Left lung (tissue), 10 donors: ENCODE measurements around the gene RPL19. TPM values are rescaled to one million over a fixed set of nuclear protein-coding genes. Genes with fewer than 3 reads are reported as not detected.

ENCODE experiments used
- ATAC-seq: fragments of 200-7000 bp; cut with Tn5 transposase; one replicate; pipeline ENCODE4 v1.9.1; 2020; ENCODE audit warnings: moderate library complexity
- DNase-seq, 4 donors: peaks; one replicate each; pipeline ENCODE4 v3.0.0-alpha.2; 2013 to 2020
- H3K27ac ChIP-seq, 2 donors: fragments of 200-600 bp; sonication (generic) in 1 of 2; one replicate each; pipeline versions ENCODE4 v1.5.0 to v1.8.0; 2020 to 2021
- H3K27me3 ChIP-seq, 2 donors: fragments of 200-600 bp; sonication (generic) in 1 of 2; one replicate each; pipeline versions ENCODE4 v1.5.0 to v1.8.0; 2020 to 2021
- H3K36me3 ChIP-seq, 2 donors: fragments of 200-600 bp; sonication (generic) in 1 of 2; one replicate each; pipeline versions ENCODE4 v1.5.0 to v1.8.0; 2020 to 2021
- H3K4me1 ChIP-seq, 2 donors: fragments of 200-600 bp; one replicate each; pipeline ENCODE4 v1.8.0; 2021
- H3K4me3 ChIP-seq, 2 donors: fragments of 200-600 bp; sonication (generic) in 1 of 2; one replicate each; pipeline versions ENCODE4 v1.5.0 to v1.8.0; 2020 to 2021; ENCODE audit warnings: mild to moderate bottlenecking in 1 of 2
- H3K9me3 ChIP-seq, 2 donors: fragments of 200-600 bp; sonication (generic) in 1 of 2; one replicate each; pipeline versions ENCODE4 v1.5.0 to v1.8.0; 2020 to 2021
- CTCF ChIP-seq, 2 donors: fragments of 200-600 bp; sonication (generic) in 1 of 2; IDR thresholded peaks; one replicate each; pipeline versions ENCODE4 v1.5.0 to v1.8.0; 2021; ENCODE audit warnings: antibody characterized with exemption in 2 of 2
- intact Hi-C, 2 donors: fragments of 100-400 bp; cut with DNase I; formaldehyde crosslinking; loops; one replicate each; pipeline versions ENCODE4 v1.11.2 to v1.14.2; 2022
- polyA plus RNA-seq, 6 donors: library from polyadenylated mRNA; unstranded; fragments of 120-200 nt; gene quantifications; one replicate each; pipeline ENCODE4 v1.2.1, GENCODE V29; 2013; ENCODE audit not compliant: insufficient read length in 6 of 6
- total RNA-seq, 2 donors: library from RNA; stranded (reverse); fragmentation: NEBNext Ultra II Directional; extraction: Animal tissue kit (Norgen Biotek cat#: 25700); gene quantifications; one replicate each; pipeline ENCODE4 v1.2.1, GENCODE V29; 2021
- donor health status: DM: no; HTN: yes; CAD: no.
- donor health status: DM: no; HTN: no; CAD: no.

RPL19 gene
- total and polyA plus RNA-seq, 8 donors = 1,286 to 2,452 (median 2,096) TPM

GRCh38 chr17:39192901-39193300 lies 7.2 kb upstream of the RPL19 start:
- intact Hi-C loops = no loop called here
- no peak for DNase-seq
- H3K27ac ChIP-seq = no peak overlapping the region
- no peak for ATAC-seq
- no peak overlapping the region for H3K4me3 ChIP-seq
- no peaks in the 10 kb centered on the region for H3K9me3 ChIP-seq
- H3K4me1 ChIP-seq = peaks cover 13 to 36% of the 10 kb centered on the region in 2 donors
- TF ChIP-seq CTCF (IDR thresholded peaks at IDR 0.05) = no peak
- peaks cover 0 to 19% of the 10 kb centered on the region in 2 donors for H3K27me3 ChIP-seq
- H3K36me3 ChIP-seq = peaks cover 0 to 63% of the 10 kb centered on the region in 2 donors

GRCh38 chr17:39193346-39193745 lies 6.7 kb upstream of the RPL19 start:
- intact Hi-C loops = no loop called here
- H3K4me3 ChIP-seq = no peak overlapping the region
- H3K9me3 ChIP-seq = no peaks in the 10 kb centered on the region
- peaks cover 0 to 23% of the 10 kb centered on the region in 2 donors for H3K27me3 ChIP-seq
- DNase-seq (no peak), ATAC-seq (no peak)
- TF ChIP-seq CTCF (IDR thresholded peaks at IDR 0.05) = no peak
- H3K4me1 ChIP-seq = peaks cover 13 to 40% of the 10 kb centered on the region in 2 donors
- no peak overlapping the region for H3K27ac ChIP-seq
- peaks cover 0 to 58% of the 10 kb centered on the region in 2 donors for H3K36me3 ChIP-seq

GRCh38 chr17:39194089-39194984 lies 5.7 kb upstream of the RPL19 start:
- peak in 1 of 2 donors; percentile 21 for TF ChIP-seq CTCF (IDR thresholded peaks at IDR 0.05)
- Histone ChIP-seq H3K9me3 (no peaks in the 10 kb centered on the region), H3K27ac (peak overlapping the region in 1 of 2 donors; percentile 73), H3K36me3 (peaks cover 0 to 48% of the 10 kb centered on the region in 2 donors), H3K4me3 (peak overlapping the region in 1 of 2 donors; percentile 58), H3K4me1 (peaks cover 13 to 50% of the 10 kb centered on the region in 2 donors), H3K27me3 (peaks cover 0 to 23% of the 10 kb centered on the region in 2 donors)
- intact Hi-C loops = no loop called here
- ATAC-seq (peak; percentile 30), DNase-seq (peak in 2 of 4 donors; percentile 55 to 64)

DNA sequence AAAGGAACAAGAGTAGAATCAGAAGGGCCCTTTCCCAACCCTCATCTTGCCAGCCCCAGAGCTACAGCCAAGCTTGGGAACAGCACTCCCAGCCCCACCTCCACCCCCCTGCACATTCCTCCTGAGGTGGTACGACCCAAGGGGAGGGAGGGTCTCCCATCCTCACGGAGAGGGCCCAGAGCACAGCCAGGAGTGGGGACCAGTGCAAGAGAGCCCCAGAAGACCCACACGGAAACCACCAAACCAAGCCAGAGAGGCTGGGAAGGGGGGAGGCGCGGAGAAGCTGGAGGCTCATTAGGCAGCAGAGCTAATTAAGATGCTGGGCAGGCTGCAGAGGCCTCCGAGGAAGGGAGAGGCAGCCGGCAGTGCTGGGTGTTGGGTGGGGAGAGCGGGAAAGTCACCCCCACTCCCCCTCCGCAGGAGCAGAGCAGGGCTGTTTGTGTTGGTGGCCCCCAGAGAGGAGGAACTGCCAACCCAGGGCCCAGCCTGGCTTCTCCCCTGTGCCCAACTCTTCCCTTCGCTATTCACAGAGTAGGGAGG lies 5.0 kb upstream of the RPL19 start:
- no peak for DNase-seq
- peak overlapping the region; percentile 43 to 73 for H3K27ac ChIP-seq
- peaks cover 13 to 54% of the 10 kb centered on the region in 2 donors for H3K4me1 ChIP-seq
- peak overlapping the region in 1 of 2 donors; percentile 58 for H3K4me3 ChIP-seq
- no peaks in the 10 kb centered on the region for H3K9me3 ChIP-seq
- no peak for TF ChIP-seq CTCF (IDR thresholded peaks at IDR 0.05)
- intact Hi-C loops = no loop called here
- H3K36me3 ChIP-seq = peaks cover 0 to 41% of the 10 kb centered on the region in 2 donors
- peak; percentile 8 for ATAC-seq
- H3K27me3 ChIP-seq = peaks cover 0 to 23% of the 10 kb centered on the region in 2 donors

GRCh38 chr17:39195568-39196160 lies 4.4 kb upstream of the RPL19 start:
- no peaks in the 10 kb centered on the region for H3K9me3 ChIP-seq
- DNase-seq = peak in 2 of 4 donors; percentile 71 to 77
- peaks cover 14 to 54% of the 10 kb centered on the region in 2 donors for H3K4me1 ChIP-seq
- peak; percentile 46 for ATAC-seq
- H3K27me3 ChIP-seq = peaks cover 0 to 23% of the 10 kb centered on the region in 2 donors
- peak overlapping the region in 1 of 2 donors; percentile 58 for H3K4me3 ChIP-seq
- no peak for TF ChIP-seq CTCF (IDR thresholded peaks at IDR 0.05)
- peaks cover 0 to 35% of the 10 kb centered on the region in 2 donors for H3K36me3 ChIP-seq
- intact Hi-C loops = no loop called here
- peak overlapping the region; percentile 43 to 73 for H3K27ac ChIP-seq
